GM21423 (cell line): ENCODE measurements around the gene DOCK2.

Source experiments
- ATAC-seq: cut with Tn5 transposase; IDR thresholded peaks from one replicate; pipeline ENCODE4 v1.9.1; 2021; ENCODE audit warnings: mild to moderate bottlenecking, moderate library complexity; ENCODE audit not compliant: unreplicated experiment

The DOCK2 gene

GRCh38 chr5:169850409-169850808, 213.3 kb downstream of the DOCK2 start:
- no peak for ATAC-seq

GRCh38 chr5:169851321-169851850, 214.3 kb downstream of the DOCK2 start:
- no peak for ATAC-seq

- no peak for ATAC-seq
Observed at GRCh38 chr5:169856571-169856970, 219.5 kb downstream of the DOCK2 start.

GRCh38 chr5:169860585-169860984, 223.5 kb downstream of the DOCK2 start:
- peak; percentile 63 for ATAC-seq

GRCh38 chr5:169861433-169861832, 224.4 kb downstream of the DOCK2 start:
- ATAC-seq = no peak

- ATAC-seq = no peak
Observed at GRCh38 chr5:169861934-169862333, 224.9 kb downstream of the DOCK2 start.

- ATAC-seq = no peak
Observed at GRCh38 chr5:169862391-169862811, 225.3 kb downstream of the DOCK2 start.

GRCh38 chr5:169864483-169864882, 227.4 kb downstream of the DOCK2 start:
- ATAC-seq = no peak

GRCh38 chr5:169867347-169867746, 230.3 kb downstream of the DOCK2 start:
- ATAC-seq = no peak

GRCh38 chr5:169869066-169869465, 232.0 kb downstream of the DOCK2 start:
- ATAC-seq = no peak

GRCh38 chr5:169870211-169870610, 233.1 kb downstream of the DOCK2 start:
- ATAC-seq = no peak

GRCh38 chr5:169871826-169872490, 234.9 kb downstream of the DOCK2 start:
- ATAC-seq = no peak

- no peak for ATAC-seq
Observed at GRCh38 chr5:169873642-169874041, 236.6 kb downstream of the DOCK2 start.

GRCh38 chr5:169874621-169875020, 237.5 kb downstream of the DOCK2 start:
- ATAC-seq = no peak

- no peak for ATAC-seq
Observed at GRCh38 chr5:169875091-169875728, 238.1 kb downstream of the DOCK2 start.

- no peak for ATAC-seq
Observed at GRCh38 chr5:169875731-169876130, 238.7 kb downstream of the DOCK2 start.

GRCh38 chr5:169876386-169876785, 239.3 kb downstream of the DOCK2 start:
- ATAC-seq = no peak

GRCh38 chr5:169880012-169880663, 243.1 kb downstream of the DOCK2 start:
- ATAC-seq = peak; percentile 75

GRCh38 chr5:169880785-169881184, 243.7 kb downstream of the DOCK2 start:
- no peak for ATAC-seq

GRCh38 chr5:169881702-169882303, 244.7 kb downstream of the DOCK2 start:
- no peak for ATAC-seq

- ATAC-seq = no peak
Observed at GRCh38 chr5:169886033-169886432, 249.0 kb downstream of the DOCK2 start.
